DOHH2 (cell line): Measurements from ENCODE around the gene ANGEL1.

Experiments
- EZH2phosphoT487 ChIP-seq: fragments of 200-600 bp; sonication (generic); IDR thresholded peaks from 2 replicates; pipeline ENCODE4 v1.6.1; 2017; ENCODE audit warnings: borderline replicate concordance, mild to moderate bottlenecking, antibody characterized with exemption, low read length, moderate library complexity, mixed read lengths
- TF ChIP-seq, protein P1 (sequence below): fragments of 200-600 bp; sonication (generic); IDR thresholded peaks from one replicate; pipeline ENCODE4 v1.5.1; 2014; ENCODE audit warnings: antibody characterized with exemption, mild to moderate bottlenecking, low read depth, low read length; ENCODE audit not compliant: poor library complexity, severe bottlenecking

DNA sequence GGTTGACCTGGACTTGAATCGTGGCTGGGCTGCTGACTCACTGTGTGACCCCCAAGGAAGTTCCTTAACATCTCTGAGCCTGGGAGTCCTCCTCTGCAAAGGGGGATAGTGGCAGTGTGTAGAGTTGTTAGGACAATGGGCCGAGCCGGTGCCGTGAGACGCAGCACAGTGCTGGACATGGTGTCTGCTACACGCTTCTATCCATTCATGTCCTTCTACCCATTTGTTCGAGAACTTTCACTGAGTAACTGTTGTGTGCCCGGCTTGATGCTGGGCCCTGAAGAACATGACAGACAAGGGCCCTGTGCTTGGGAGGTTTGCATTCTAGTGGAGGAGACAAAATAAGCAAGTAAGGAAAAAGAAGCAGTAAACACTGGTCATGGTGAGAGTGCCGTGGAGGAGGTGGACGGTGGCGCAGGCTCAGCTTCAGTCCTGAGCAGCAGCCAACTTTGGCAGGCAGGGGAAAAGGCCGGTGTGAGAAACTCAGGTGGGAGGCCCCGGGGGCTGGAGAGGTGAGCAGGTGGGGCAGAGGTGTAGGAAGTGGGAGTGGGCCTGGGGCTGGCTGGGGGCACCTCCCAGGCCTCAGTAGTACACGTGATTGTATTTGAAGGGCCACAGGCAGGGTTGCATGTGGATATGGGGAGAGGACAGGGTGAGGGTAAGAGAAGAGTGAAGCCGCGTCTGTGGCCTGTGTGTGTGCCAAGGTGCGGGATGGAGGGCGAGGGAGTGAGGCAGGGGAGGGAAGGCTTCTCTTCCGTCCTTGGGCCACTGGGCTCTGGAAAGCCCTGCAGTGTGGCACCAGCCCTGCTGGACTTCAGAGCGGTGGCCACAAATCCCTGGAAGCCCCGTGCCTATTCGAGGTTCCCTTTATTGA lies 37.6 kb downstream of the ANGEL1 start:
- TF ChIP-seq, protein P1, sequence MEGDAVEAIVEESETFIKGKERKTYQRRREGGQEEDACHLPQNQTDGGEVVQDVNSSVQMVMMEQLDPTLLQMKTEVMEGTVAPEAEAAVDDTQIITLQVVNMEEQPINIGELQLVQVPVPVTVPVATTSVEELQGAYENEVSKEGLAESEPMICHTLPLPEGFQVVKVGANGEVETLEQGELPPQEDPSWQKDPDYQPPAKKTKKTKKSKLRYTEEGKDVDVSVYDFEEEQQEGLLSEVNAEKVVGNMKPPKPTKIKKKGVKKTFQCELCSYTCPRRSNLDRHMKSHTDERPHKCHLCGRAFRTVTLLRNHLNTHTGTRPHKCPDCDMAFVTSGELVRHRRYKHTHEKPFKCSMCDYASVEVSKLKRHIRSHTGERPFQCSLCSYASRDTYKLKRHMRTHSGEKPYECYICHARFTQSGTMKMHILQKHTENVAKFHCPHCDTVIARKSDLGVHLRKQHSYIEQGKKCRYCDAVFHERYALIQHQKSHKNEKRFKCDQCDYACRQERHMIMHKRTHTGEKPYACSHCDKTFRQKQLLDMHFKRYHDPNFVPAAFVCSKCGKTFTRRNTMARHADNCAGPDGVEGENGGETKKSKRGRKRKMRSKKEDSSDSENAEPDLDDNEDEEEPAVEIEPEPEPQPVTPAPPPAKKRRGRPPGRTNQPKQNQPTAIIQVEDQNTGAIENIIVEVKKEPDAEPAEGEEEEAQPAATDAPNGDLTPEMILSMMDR: no peak
- no peak for TF ChIP-seq EZH2phosphoT487
